ENCODE measurements around the gene SCP2.

GRCh38 chr1:53074313-53075154 lies 147.5 kb downstream of the SCP2 start:
- TF ChIP-seq SUZ12 (IDR thresholded peaks at IDR 0.05) (no peak), PKNOX1 (IDR thresholded peaks at IDR 0.05) (no peak), L3MBTL2 (conservative IDR thresholded peaks at IDR 0.05) (no peak)

All from HEK293T (cell line).